ENCODE results near the gene ACTL9. TPM values are rescaled to one million over a fixed set of nuclear protein-coding genes. Genes with fewer than 3 reads are reported as not detected.

ACTL9 gene
- total RNA-seq, 1 donor from 2014 or later = not detected

GRCh38 chr19:8684001-8684902 is 14.3 kb downstream of the ACTL9 start:
- no peak overlapping the region for H3K27ac Mint-ChIP-seq
- no peak for DNase-seq (ENCODE audit: low spot score, unreplicated experiment)
- no peaks in the 10 kb centered on the region for H3K36me3 Mint-ChIP-seq (ENCODE audit: insufficient read depth)
- H3K9me3 Mint-ChIP-seq (ENCODE audit: low read depth) = peaks cover 8% of the 10 kb centered on the region
- TF ChIP-seq, protein P1, sequence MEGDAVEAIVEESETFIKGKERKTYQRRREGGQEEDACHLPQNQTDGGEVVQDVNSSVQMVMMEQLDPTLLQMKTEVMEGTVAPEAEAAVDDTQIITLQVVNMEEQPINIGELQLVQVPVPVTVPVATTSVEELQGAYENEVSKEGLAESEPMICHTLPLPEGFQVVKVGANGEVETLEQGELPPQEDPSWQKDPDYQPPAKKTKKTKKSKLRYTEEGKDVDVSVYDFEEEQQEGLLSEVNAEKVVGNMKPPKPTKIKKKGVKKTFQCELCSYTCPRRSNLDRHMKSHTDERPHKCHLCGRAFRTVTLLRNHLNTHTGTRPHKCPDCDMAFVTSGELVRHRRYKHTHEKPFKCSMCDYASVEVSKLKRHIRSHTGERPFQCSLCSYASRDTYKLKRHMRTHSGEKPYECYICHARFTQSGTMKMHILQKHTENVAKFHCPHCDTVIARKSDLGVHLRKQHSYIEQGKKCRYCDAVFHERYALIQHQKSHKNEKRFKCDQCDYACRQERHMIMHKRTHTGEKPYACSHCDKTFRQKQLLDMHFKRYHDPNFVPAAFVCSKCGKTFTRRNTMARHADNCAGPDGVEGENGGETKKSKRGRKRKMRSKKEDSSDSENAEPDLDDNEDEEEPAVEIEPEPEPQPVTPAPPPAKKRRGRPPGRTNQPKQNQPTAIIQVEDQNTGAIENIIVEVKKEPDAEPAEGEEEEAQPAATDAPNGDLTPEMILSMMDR (IDR thresholded peaks at IDR 0.05; ENCODE audit: unreplicated experiment) = no peak
- no peak overlapping the region for H3K4me3 Mint-ChIP-seq (ENCODE audit: low read depth)
- H3K4me1 Mint-ChIP-seq (ENCODE audit: low read depth) = no peaks in the 10 kb centered on the region
- H3K27me3 Mint-ChIP-seq = peaks cover 4% of the 10 kb centered on the region

DNA sequence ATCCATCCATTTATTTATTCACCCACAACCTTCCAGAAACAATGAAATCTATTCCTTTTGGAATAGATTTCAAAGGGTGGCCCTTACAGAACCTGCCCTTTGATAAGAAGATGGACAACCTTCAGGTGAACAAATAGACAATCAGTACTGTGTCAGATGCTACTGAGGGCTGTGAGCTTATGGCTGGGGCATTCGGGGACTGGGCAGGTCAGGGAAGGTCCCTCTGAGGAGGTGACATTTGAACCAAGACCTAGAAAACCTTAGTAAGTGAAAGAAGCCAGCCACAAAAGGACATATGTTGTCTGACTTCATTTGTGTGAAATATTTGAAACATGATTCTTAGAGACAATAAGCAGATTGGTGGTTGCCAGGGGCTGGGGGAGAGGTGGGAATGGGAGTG is 15.7 kb downstream of the ACTL9 start:
- Mint-ChIP-seq H3K27me3 (peaks cover 2% of the 10 kb centered on the region), H3K9me3 (ENCODE audit: low read depth) (peaks cover 12% of the 10 kb centered on the region), H3K4me3 (ENCODE audit: low read depth) (no peak overlapping the region), H3K4me1 (ENCODE audit: low read depth) (no peaks in the 10 kb centered on the region), H3K36me3 (ENCODE audit: insufficient read depth) (no peaks in the 10 kb centered on the region), H3K27ac (no peak overlapping the region)
- DNase-seq (ENCODE audit: low spot score, unreplicated experiment) = no peak
- TF ChIP-seq, protein P1 (IDR thresholded peaks at IDR 0.05; ENCODE audit: unreplicated experiment) = no peak

GRCh38 chr19:8682472-8682871 is 16.1 kb downstream of the ACTL9 start:
- no peak overlapping the region for H3K4me3 Mint-ChIP-seq (ENCODE audit: low read depth)
- no peaks in the 10 kb centered on the region for H3K36me3 Mint-ChIP-seq (ENCODE audit: insufficient read depth)
- H3K9me3 Mint-ChIP-seq (ENCODE audit: low read depth) = peaks cover 15% of the 10 kb centered on the region
- H3K4me1 Mint-ChIP-seq (ENCODE audit: low read depth) = no peaks in the 10 kb centered on the region
- peaks cover 2% of the 10 kb centered on the region for H3K27me3 Mint-ChIP-seq
- DNase-seq (ENCODE audit: low spot score, unreplicated experiment) = no peak
- no peak overlapping the region for H3K27ac Mint-ChIP-seq
- TF ChIP-seq, protein P1 (IDR thresholded peaks at IDR 0.05; ENCODE audit: unreplicated experiment) = no peak

- no peaks in the 10 kb centered on the region for H3K36me3 Mint-ChIP-seq (ENCODE audit: insufficient read depth)
- no peak for DNase-seq (ENCODE audit: low spot score, unreplicated experiment)
- H3K27me3 Mint-ChIP-seq = no peaks in the 10 kb centered on the region
- no peak overlapping the region for H3K4me3 Mint-ChIP-seq (ENCODE audit: low read depth)
- H3K4me1 Mint-ChIP-seq (ENCODE audit: low read depth) = no peaks in the 10 kb centered on the region
- no peak overlapping the region for H3K27ac Mint-ChIP-seq
- TF ChIP-seq, protein P1 (IDR thresholded peaks at IDR 0.05; ENCODE audit: unreplicated experiment) = no peak
- peaks cover 15% of the 10 kb centered on the region for H3K9me3 Mint-ChIP-seq (ENCODE audit: low read depth)
Observed at GRCh38 chr19:8681345-8682029, 17.1 kb downstream of the ACTL9 start.

DNA sequence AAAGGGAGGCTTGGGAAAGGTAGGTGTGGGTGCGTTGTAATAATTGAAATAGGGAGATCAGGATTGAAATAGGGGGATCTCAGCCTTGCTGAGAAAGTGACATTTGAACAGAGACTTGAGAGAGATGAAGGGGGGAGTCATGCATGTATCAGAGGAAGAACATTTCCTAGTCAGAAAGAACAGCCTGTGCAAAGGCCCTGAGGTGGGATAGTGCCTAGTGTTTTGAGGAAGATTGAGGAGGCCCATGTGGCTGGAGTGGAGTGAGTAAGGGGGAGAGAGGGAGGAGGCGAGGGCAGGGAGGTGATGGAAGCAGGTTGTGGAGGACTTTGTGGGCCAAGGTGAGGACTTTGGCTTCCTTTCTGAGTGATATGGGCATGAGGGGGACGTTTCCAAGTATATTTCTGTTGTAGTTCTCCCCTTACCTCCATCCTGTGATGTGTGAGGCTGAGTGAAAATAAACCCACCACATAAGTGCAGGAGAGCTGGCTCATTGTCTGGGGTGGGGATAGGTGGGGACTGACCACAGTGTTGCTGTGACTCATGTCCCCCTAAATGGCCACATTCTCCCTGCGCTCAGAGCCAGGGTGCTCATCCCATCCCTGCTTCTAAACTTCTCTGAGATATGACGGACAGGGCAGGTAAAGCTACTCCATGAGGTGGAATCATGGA is 17.8 kb downstream of the ACTL9 start:
- Mint-ChIP-seq H3K27me3 (peaks cover under 1% of the 10 kb centered on the region), H3K4me3 (ENCODE audit: low read depth) (no peak overlapping the region), H3K27ac (no peak overlapping the region), H3K9me3 (ENCODE audit: low read depth) (peaks cover 15% of the 10 kb centered on the region), H3K4me1 (ENCODE audit: low read depth) (no peaks in the 10 kb centered on the region), H3K36me3 (ENCODE audit: insufficient read depth) (no peaks in the 10 kb centered on the region)
- TF ChIP-seq, protein P1 (IDR thresholded peaks at IDR 0.05; ENCODE audit: unreplicated experiment) = no peak
- DNase-seq (ENCODE audit: low spot score, unreplicated experiment) = no peak
